Muscle layer of colon (tissue), 2 donors: Measurements from ENCODE around the gene TPP1.
A peak's percentile ranks its signal among the peaks of the same experiment; 100 is the strongest.

ENCODE experiments used
- H3K27ac ChIP-seq: one replicate; pipeline ENCODE4 v1.7.0; 2013; ENCODE audit warnings: low read depth, mild to moderate bottlenecking, low read length, moderate library complexity
- H3K27me3 ChIP-seq, 2 donors: one replicate each; pipeline ENCODE4 v1.7.0; 2013; ENCODE audit warnings: low read length in 2 of 2, mild to moderate bottlenecking in 2 of 2; ENCODE audit not compliant: insufficient read depth in 2 of 2, control insufficient read depth in 1 of 2
- H3K36me3 ChIP-seq: one replicate; pipeline ENCODE4 v1.7.0; 2013; ENCODE audit warnings: mild to moderate bottlenecking, low read length; ENCODE audit not compliant: insufficient read depth
- H3K4me1 ChIP-seq: one replicate; pipeline ENCODE4 v1.7.0; 2013; ENCODE audit warnings: mild to moderate bottlenecking, low read length; ENCODE audit not compliant: insufficient read depth
- H3K4me3 ChIP-seq, 2 donors: one replicate each; pipeline ENCODE4 v1.7.0; 2013; ENCODE audit warnings: low read length in 2 of 2, low read depth in 1 of 2, mild to moderate bottlenecking in 1 of 2, moderate library complexity in 1 of 2
- H3K9ac ChIP-seq: one replicate; pipeline ENCODE4 v1.7.0; 2013; ENCODE audit warnings: low read length
- H3K9me3 ChIP-seq: one replicate; pipeline ENCODE4 v1.7.0; 2013; ENCODE audit warnings: mild to moderate bottlenecking, low read length
- donor health status: abdominal sarcoma.
- donor health status: Adenocarcinoma of cecum.

TPP1 gene

GRCh38 chr11:6625832-6626420 is 6.7 kb upstream of the TPP1 start:
- Histone ChIP-seq H3K36me3 (peaks cover 64% of the 10 kb centered on the region), H3K9me3 (no peaks in the 10 kb centered on the region), H3K4me3 (no peak overlapping the region), H3K27ac (no peak overlapping the region), H3K4me1 (no peaks in the 10 kb centered on the region), H3K27me3 (no peaks in the 10 kb centered on the region), H3K9ac (no peak overlapping the region)

GRCh38 chr11:6625156-6625831 is 6.1 kb upstream of the TPP1 start:
- Histone ChIP-seq H3K36me3 (peaks cover 61% of the 10 kb centered on the region), H3K4me1 (no peaks in the 10 kb centered on the region), H3K27ac (no peak overlapping the region), H3K9me3 (no peaks in the 10 kb centered on the region), H3K4me3 (no peak overlapping the region), H3K27me3 (no peaks in the 10 kb centered on the region), H3K9ac (no peak overlapping the region)

DNA sequence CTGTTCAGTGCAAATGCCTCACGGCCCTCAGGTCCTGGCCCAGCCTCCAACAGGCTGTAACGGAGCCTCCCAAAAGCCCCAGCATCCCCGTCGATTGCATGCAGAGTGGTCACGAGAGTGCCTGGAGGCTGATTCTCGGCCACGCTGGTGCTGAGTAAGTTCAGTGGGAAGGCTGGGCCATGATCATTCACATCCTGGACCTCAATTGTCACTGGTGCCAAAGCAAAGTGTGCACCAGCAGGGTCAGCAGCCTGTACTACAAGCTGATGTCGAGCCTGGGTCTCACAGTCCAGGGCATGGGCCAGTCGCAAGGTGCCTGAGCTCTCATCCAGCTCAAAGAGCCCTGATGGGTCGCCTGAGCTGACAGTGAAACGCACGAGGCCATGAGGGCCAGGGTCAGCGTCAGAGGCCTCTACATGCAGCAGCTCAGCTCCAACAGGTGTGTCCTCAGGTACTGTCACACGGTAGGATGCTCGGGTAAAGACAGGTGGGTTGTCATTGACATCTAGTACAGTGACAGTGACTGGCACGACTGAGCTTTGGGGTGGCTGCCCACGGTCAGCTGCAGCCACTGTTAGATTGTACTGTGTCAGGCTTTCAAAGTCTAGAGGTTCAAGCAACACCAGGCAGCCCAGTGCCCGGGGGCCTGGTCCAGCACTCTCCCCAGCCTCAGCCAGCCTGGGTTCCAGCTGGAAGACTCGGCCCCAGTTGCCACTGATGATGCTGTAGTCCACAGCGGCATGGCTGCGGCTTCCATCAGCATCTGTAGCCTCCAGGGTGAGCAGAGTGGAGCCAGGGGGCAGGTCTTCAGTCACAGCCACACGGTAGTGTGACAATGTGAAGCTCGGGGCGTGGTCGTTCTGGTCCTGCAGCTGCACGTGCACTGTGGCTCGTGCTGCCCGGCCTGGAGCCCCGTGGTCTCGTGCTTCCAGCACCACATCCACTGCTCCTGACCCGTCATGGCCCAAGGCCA is 4.5 kb upstream of the TPP1 start:
- Histone ChIP-seq H3K27ac (no peak overlapping the region), H3K27me3 (no peaks in the 10 kb centered on the region), H3K36me3 (peaks cover 47% of the 10 kb centered on the region), H3K4me3 (no peak overlapping the region), H3K4me1 (peaks cover 9% of the 10 kb centered on the region), H3K9me3 (no peaks in the 10 kb centered on the region), H3K9ac (no peak overlapping the region)

DNA sequence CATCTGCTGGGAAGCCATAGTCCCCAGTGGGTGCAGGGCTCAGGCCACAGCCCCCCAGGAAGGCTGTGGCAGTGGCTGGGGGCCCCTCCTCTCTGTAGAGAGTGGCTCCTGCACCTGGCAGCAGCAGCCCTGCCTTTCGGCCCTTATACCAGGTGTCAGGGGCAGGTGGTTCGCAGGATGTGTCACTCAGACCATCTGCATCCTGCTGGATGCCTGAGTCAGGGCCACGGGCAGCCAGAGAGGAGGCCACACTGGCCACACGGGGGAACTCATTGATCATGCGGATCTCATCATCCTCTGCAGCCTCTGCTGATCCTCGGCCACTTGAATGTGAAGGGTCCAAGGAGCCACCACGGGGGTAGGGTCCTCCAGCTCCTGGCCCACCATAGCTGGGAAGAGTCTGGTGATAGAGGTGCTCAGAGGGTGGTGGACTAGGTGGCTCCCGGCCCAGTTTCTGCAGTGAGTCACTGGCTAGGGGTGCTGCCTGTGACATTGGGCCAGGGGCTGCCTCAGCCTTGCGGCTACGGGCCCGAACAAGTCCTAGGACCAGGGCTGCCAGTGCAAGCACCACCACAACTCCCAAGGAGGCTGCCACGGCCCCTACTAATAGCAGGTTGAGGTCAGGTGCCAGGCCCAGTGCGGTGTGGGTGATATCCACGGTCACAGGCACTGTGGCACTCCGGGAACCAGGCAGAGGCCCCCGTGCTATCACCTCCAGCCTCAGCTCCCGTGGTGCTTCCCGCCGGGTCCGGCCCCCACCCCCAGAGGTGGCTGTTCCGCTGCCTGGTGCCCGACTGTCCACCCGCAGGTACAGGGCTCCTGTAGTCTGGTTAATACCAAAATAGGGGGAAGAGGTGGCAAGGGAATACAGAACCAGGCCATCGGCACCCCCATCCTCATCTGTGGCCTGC is 3.3 kb upstream of the TPP1 start:
- Histone ChIP-seq H3K4me3 (no peak overlapping the region), H3K36me3 (peaks cover 36% of the 10 kb centered on the region), H3K27me3 (no peaks in the 10 kb centered on the region), H3K4me1 (peaks cover 18% of the 10 kb centered on the region), H3K27ac (no peak overlapping the region), H3K9me3 (no peaks in the 10 kb centered on the region), H3K9ac (no peak overlapping the region)

- Histone ChIP-seq H3K4me1 (peaks cover 24% of the 10 kb centered on the region), H3K9me3 (no peaks in the 10 kb centered on the region), H3K9ac (no peak overlapping the region), H3K4me3 (no peak overlapping the region), H3K36me3 (peaks cover 35% of the 10 kb centered on the region), H3K27ac (no peak overlapping the region), H3K27me3 (no peaks in the 10 kb centered on the region)
Observed at GRCh38 chr11:6621711-6622211, 2.5 kb upstream of the TPP1 start.

DNA sequence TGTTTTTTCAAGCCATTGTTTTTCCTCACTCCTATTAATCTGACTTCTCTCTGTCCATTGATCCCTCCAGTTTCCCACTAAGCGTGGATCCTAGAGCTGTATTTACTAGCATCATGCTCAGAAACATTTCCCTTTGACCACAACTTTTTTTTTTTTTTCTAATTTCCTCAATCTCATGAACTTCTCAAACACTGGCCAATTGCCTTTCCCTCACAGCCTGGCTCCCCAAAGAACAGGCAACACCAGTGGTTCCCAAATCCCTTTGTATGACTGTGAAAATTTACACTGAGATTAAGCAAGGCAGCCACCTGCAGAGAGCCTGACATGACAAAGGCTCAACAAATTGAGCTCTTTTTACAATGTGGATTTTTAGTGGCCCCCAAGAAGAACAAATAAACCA is 1.4 kb upstream of the TPP1 start:
- H3K27me3 ChIP-seq = no peaks in the 10 kb centered on the region
- peaks cover 24% of the 10 kb centered on the region for H3K4me1 ChIP-seq
- H3K4me3 ChIP-seq = no peak overlapping the region
- peaks cover 35% of the 10 kb centered on the region for H3K36me3 ChIP-seq
- H3K27ac ChIP-seq = peak overlapping the region; percentile 24
- H3K9me3 ChIP-seq = no peaks in the 10 kb centered on the region
- no peak overlapping the region for H3K9ac ChIP-seq

- peak overlapping the region; percentile 88 for H3K9ac ChIP-seq
- H3K36me3 ChIP-seq = peaks cover 39% of the 10 kb centered on the region
- peaks cover 27% of the 10 kb centered on the region for H3K4me1 ChIP-seq
- no peaks in the 10 kb centered on the region for H3K9me3 ChIP-seq
- H3K27ac ChIP-seq = peak overlapping the region; percentile 92
- peak overlapping the region; percentile 66 to 97 for H3K4me3 ChIP-seq
- H3K27me3 ChIP-seq = no peaks in the 10 kb centered on the region
Observed at GRCh38 chr11:6618117-6619003, 862 bp downstream of the TPP1 start.

- Histone ChIP-seq H3K9ac (no peak overlapping the region), H3K4me3 (peak overlapping the region in 1 of 2 donors; percentile 97)
Observed at GRCh38 chr11:6617315-6617781, 1.9 kb downstream of the TPP1 start.

GRCh38 chr11:6616596-6617250 is 2.5 kb downstream of the TPP1 start:
- H3K27ac ChIP-seq = no peak overlapping the region
- H3K9ac ChIP-seq = no peak overlapping the region
- peaks cover 33% of the 10 kb centered on the region for H3K4me1 ChIP-seq
- H3K36me3 ChIP-seq = peaks cover 39% of the 10 kb centered on the region
- no peaks in the 10 kb centered on the region for H3K9me3 ChIP-seq
- no peak overlapping the region for H3K4me3 ChIP-seq
- H3K27me3 ChIP-seq = no peaks in the 10 kb centered on the region

More at GRCh38 chr11:6617315-6617781, 1.9 kb downstream of the TPP1 start:
- Histone ChIP-seq H3K36me3 (peaks cover 39% of the 10 kb centered on the region), H3K4me1 (peaks cover 33% of the 10 kb centered on the region), H3K27me3 (no peaks in the 10 kb centered on the region), H3K9me3 (no peaks in the 10 kb centered on the region), H3K27ac (peak overlapping the region; percentile 17)
